ENCODE data around the gene PLPP3.

The PLPP3 gene

GRCh38 chr1:56502700-56503245 is 76.6 kb downstream of the PLPP3 start:
- Histone ChIP-seq H4K20me1 (ENCODE audit: insufficient read depth, low read length) (no peaks in the 10 kb centered on the region), H3K9me3 (ENCODE audit: low read length) (no peaks in the 10 kb centered on the region), H2AFZ (ENCODE audit: low read length) (no peak overlapping the region), H3K27ac (ENCODE audit: low read depth, low read length, poor library complexity, severe bottlenecking) (no peak overlapping the region), H3K36me3 (ENCODE audit: insufficient read depth, low read length) (no peaks in the 10 kb centered on the region), H3K4me2 (ENCODE audit: low read length) (no peak overlapping the region), H3K9ac (ENCODE audit: low read length) (no peak overlapping the region), H3K4me1 (ENCODE audit: insufficient read depth, low read length, severe bottlenecking) (no peaks in the 10 kb centered on the region), H3K9me2 (ENCODE audit: low read depth, low read length) (no peaks in the 10 kb centered on the region), H3K79me2 (ENCODE audit: insufficient read depth, low read length) (no peaks in the 10 kb centered on the region), H3F3A (ENCODE audit: insufficient read depth, low read length) (no peaks in the 10 kb centered on the region), H3K4me3 (ENCODE audit: low read depth, low read length, poor library complexity, severe bottlenecking) (no peak overlapping the region), H3K27me3 (ENCODE audit: insufficient read depth, low read length) (no peaks in the 10 kb centered on the region)
- TF ChIP-seq CTCF (IDR thresholded peaks at IDR 0.05; ENCODE audit: low read length) (no peak), EZH2 (IDR thresholded peaks at IDR 0.05; ENCODE audit: borderline replicate concordance, low read length) (no peak)

- Histone ChIP-seq H3K9me2 (ENCODE audit: low read depth, low read length) (no peaks in the 10 kb centered on the region), H3K9ac (ENCODE audit: low read length) (no peak overlapping the region), H3F3A (ENCODE audit: insufficient read depth, low read length) (no peaks in the 10 kb centered on the region), H3K27ac (ENCODE audit: low read depth, low read length, poor library complexity, severe bottlenecking) (no peak overlapping the region), H3K4me2 (ENCODE audit: low read length) (no peak overlapping the region), H2AFZ (ENCODE audit: low read length) (no peak overlapping the region), H3K27me3 (ENCODE audit: insufficient read depth, low read length) (no peaks in the 10 kb centered on the region), H3K79me2 (ENCODE audit: insufficient read depth, low read length) (no peaks in the 10 kb centered on the region), H3K9me3 (ENCODE audit: low read length) (no peaks in the 10 kb centered on the region), H3K36me3 (ENCODE audit: insufficient read depth, low read length) (no peaks in the 10 kb centered on the region), H4K20me1 (ENCODE audit: insufficient read depth, low read length) (no peaks in the 10 kb centered on the region), H3K4me1 (ENCODE audit: insufficient read depth, low read length, severe bottlenecking) (no peaks in the 10 kb centered on the region), H3K4me3 (ENCODE audit: low read depth, low read length, poor library complexity, severe bottlenecking) (no peak overlapping the region)
- TF ChIP-seq EZH2 (IDR thresholded peaks at IDR 0.05; ENCODE audit: borderline replicate concordance, low read length) (no peak), CTCF (IDR thresholded peaks at IDR 0.05; ENCODE audit: low read length) (no peak)
These were observed 77.5 kb downstream of the PLPP3 start for GRCh38 chr1:56501888-56502287.

- Histone ChIP-seq H3K9ac (ENCODE audit: low read length) (no peak overlapping the region), H3K36me3 (ENCODE audit: insufficient read depth, low read length) (no peaks in the 10 kb centered on the region), H3F3A (ENCODE audit: insufficient read depth, low read length) (no peaks in the 10 kb centered on the region), H3K9me3 (ENCODE audit: low read length) (no peaks in the 10 kb centered on the region), H3K79me2 (ENCODE audit: insufficient read depth, low read length) (no peaks in the 10 kb centered on the region), H3K4me2 (ENCODE audit: low read length) (no peak overlapping the region), H3K4me3 (ENCODE audit: low read depth, low read length, poor library complexity, severe bottlenecking) (no peak overlapping the region), H2AFZ (ENCODE audit: low read length) (no peak overlapping the region), H4K20me1 (ENCODE audit: insufficient read depth, low read length) (no peaks in the 10 kb centered on the region), H3K27ac (ENCODE audit: low read depth, low read length, poor library complexity, severe bottlenecking) (no peak overlapping the region), H3K9me2 (ENCODE audit: low read depth, low read length) (no peaks in the 10 kb centered on the region), H3K4me1 (ENCODE audit: insufficient read depth, low read length, severe bottlenecking) (no peaks in the 10 kb centered on the region), H3K27me3 (ENCODE audit: insufficient read depth, low read length) (no peaks in the 10 kb centered on the region)
- TF ChIP-seq CTCF (IDR thresholded peaks at IDR 0.05; ENCODE audit: low read length) (no peak), EZH2 (IDR thresholded peaks at IDR 0.05; ENCODE audit: borderline replicate concordance, low read length) (no peak)
These were observed 77.9 kb downstream of the PLPP3 start for GRCh38 chr1:56501426-56501825.
